ENCODE measurements around the gene TGFBR1.

Gene TGFBR1

DNA sequence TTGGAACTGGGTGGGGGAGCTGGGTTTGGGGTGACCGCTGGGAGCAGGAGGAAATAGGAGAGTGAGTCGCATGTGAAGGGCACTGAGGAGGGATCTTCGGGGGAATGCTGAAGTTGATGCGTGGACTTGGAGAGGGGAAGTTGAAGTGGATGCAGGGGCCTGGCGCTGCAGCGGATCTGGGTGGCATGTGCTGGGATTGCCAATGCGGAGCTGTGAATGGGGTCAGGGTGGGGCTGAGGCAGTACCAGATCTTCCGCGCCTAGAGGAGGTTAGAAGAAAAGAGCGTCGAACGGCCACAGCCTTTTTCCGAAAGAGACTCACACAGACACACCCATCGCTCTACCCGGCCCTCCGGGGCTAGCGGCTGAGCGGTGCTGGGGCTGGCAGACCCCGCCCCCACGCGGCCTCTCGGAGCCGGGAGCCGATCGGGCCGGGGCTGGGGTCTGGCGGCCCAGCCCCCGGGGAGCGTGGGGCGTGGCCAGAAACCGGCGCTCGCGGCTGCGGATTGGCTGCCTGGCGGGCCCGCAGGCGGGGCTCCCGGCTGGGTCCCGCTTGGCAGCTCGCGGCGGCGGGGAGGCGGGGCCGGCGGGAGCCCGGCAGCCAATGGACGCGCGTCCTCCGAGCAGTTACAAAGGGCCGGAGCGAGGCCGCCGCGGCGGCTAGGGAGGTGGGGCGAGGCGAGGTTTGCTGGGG, at the start of gene TGFBR1:
TGFBR1 (plus strand) TSS at position 655 of the 693 bp plus-strand sequence. CDS start 93 bp downstream, outside the sequence.
- no peak for FAIRE-seq

DNA sequence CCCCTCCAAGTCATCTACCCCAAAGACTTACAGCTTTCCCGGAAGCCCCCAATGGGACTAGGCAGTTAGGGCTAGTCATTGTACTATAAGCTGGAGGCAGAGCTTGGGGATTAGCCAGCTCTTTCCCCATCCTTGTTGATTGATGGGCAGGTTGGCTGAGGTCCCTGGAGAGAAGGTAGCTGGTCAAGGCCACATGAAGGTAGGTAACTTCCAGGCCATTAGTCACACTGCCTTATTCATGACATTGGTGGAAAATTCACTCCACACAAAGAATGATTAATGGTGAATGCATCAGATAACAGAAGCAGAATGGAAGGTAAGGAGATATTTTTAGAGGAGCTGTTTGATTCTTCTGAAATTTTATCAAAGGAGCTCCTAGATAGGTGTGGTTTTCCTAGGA, 49.5 kb upstream of the TGFBR1 start:
- no peak for FAIRE-seq

- FAIRE-seq, result no peak
These were observed 48.7 kb upstream of the TGFBR1 start for GRCh38 chr9:99056186-99056585.

DNA sequence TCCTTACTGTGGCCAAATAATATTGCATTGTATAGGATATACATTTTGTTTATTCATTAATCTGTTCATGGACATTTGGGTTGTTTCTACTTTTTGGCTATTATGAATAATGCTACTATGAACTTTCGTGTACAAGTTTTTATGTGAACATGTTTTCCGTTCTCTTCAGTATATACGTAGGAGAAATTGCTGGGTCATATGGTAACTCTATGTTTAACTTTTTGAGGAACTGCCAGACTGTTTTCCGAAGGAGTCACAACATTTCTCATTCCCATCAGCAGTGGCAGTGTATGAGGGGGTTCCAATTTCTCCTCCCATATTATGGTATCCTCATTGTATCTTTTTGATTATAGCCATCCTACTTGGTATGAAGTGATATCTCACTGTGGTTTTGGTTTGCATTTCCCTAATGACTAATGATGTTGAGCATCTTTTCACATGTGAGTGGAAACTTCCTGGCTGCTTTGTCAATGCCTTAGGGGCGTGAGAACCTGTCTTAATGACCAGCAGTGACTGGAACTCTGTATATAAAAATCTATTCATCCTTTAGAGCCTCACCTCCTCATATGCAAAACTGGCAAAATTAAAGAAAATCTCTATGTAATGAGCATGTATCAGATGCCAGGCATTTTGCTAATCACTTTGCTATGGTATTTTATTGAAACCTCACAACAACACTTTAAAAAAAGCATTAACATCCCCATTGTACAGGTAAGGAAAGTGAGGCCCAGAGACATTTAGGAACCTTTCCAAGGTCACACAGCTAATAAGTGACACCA, 47.8 kb upstream of the TGFBR1 start:
- FAIRE-seq, result no peak

DNA sequence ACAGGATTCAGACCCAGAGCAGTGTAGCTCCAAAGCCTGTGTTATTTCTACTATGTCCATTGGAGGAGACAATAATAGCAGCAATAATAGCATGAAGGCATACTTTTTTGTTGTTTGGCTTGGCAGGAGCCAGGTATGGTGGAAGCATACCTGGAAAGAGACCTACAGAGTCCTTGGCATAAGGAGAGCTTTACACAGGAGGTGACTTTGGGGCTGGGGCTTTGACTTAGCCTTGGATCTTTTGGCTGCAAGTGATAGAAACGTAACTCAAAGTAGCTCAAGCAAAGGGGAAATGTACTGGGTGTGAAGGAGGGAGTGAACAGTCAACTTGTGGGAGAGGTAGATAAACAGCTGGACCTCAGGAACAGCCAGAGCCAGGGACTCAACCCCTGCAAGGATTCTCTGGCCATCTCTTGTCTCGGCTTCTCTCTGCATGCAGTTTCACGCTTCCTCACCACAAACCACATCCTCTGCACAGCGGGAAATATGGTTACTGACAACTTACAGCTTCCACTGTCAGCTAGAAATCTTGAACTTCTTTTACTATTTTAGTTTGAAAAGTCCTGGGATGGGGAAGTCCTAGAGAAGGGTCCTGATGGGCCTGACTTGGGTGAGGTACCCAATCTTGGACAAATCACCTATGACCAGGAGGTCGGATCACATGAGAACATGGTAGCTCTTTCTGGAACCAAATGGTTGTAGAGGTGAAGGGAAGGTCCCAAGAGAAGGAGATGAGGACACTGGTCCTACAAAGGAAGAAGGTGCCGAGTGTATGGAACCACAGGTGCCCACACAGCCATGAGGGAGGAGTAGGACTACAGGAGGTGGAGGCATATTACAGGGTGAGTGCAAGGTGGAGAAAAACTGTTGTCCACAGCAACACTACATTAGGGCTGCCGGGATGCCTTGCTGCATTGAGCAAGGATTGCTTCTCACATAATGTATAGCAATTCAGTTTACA, 47.0 kb upstream of the TGFBR1 start:
- no peak for FAIRE-seq

DNA sequence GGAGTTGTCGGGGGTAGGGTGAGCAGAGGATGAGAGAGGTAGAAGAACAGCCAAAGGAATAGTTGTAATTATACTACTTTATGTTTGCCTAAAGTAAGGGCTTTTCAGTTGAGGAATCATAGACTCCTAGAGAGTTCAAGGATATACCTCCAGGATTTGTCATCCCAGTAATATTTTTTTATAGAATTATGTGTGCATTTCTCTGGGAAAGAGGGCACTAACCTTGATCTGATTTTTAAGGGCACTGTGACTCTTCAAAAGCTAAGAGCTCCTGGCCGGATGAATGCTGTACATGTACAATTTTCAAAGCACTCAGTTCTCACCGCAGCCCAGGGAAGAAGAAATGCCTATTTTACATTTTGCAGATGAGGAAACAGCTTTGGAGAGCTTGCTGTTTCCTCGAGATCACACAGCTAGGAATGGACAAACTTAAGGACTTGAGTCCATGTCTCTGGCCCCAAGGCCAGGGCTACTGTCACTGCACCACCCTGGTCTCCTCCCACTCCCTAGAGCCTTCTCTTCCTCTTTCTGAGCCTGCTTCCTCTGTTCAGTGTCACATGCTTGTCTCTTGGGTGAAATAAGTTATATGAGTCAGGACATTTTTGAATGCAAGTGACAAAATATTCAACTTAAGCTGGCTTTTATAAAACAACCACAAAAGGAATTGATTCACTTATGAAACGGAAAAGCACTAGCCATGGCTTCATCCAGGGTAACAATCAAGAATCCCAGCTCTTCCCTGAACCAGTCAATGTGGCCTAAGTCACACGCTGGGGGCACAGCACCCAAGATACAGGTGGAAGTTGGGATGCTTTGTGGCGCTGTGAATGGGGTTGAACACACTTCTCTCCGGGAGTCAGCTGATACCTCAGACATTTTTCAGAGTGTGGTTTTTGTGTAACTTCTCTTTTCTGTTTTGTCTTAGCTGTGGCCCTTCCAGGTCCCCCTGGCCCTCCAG, 45.7 kb upstream of the TGFBR1 start:
- FAIRE-seq, result no peak

GRCh38 chr9:99060621-99061020, 44.3 kb upstream of the TGFBR1 start:
- no peak for FAIRE-seq

DNA sequence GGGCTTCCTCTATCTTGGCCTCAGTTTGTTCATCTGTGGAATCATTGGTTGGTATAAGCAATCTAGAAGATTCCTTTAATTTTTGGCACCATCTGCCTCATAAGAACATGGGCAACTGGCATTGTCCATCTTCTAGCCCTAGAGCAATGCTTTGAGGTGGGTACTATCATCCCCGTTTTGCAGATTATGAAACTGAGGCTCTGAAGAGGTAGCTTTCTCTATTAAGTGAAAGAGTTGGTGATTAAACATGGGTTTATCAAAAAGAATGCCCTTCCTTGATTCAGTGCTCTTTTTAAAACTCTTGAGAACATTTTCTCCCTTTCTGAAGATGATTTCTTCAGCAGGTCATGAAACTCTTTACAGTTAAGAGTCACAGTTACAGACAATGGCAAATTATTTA, 42.4 kb upstream of the TGFBR1 start:
- FAIRE-seq, result no peak

GRCh38 chr9:99063522-99063921, 41.4 kb upstream of the TGFBR1 start:
- FAIRE-seq, result no peak

- FAIRE-seq, result no peak
These were observed 38.3 kb upstream of the TGFBR1 start for GRCh38 chr9:99066571-99066970.

DNA sequence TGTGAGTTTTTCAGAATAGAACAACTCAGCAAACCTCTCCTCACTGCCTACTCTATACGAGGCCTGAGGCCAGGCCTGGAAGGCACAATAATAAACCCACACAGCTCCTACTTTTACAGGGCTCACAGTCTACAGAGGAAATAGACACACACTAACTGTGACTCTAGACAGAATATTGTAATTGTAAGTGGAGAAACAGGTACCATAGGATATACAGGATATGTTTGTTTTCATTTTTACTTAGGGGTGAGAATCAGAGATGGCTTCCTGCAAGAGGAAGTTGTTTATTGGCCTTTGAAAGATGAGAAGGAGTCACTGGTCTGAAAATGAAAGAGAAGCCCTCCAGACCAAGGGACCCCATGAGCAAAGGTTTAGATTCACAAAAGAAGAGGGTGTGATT, 35.8 kb upstream of the TGFBR1 start:
- FAIRE-seq, result no peak

DNA sequence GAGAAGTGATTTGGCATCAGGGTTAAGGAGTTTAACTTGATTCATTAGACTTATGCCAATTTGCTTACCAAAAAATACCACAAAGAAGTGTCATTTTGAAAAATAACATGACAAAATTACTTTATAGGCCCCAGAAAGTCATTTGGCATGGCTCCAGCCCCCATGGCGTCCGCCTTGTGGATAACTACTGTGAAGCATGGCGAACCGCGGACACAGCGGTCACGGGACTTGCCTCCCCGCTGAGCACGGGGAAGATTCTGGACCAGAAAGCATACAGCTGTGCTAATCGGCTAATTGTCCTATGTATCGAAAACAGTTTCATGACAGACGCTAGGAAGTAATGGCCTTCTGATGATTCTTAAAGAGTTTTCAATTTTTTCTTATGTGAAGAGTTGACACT, 35.4 kb upstream of the TGFBR1 start:
- no peak for FAIRE-seq

GRCh38 chr9:99070681-99071080, 34.2 kb upstream of the TGFBR1 start:
- no peak for FAIRE-seq

- FAIRE-seq, result no peak
These were observed 33.4 kb upstream of the TGFBR1 start for GRCh38 chr9:99071313-99072039.

- no peak for FAIRE-seq
These were observed 32.9 kb upstream of the TGFBR1 start for GRCh38 chr9:99072040-99072394.

GRCh38 chr9:99073347-99073746, 31.6 kb upstream of the TGFBR1 start:
- no peak for FAIRE-seq

DNA sequence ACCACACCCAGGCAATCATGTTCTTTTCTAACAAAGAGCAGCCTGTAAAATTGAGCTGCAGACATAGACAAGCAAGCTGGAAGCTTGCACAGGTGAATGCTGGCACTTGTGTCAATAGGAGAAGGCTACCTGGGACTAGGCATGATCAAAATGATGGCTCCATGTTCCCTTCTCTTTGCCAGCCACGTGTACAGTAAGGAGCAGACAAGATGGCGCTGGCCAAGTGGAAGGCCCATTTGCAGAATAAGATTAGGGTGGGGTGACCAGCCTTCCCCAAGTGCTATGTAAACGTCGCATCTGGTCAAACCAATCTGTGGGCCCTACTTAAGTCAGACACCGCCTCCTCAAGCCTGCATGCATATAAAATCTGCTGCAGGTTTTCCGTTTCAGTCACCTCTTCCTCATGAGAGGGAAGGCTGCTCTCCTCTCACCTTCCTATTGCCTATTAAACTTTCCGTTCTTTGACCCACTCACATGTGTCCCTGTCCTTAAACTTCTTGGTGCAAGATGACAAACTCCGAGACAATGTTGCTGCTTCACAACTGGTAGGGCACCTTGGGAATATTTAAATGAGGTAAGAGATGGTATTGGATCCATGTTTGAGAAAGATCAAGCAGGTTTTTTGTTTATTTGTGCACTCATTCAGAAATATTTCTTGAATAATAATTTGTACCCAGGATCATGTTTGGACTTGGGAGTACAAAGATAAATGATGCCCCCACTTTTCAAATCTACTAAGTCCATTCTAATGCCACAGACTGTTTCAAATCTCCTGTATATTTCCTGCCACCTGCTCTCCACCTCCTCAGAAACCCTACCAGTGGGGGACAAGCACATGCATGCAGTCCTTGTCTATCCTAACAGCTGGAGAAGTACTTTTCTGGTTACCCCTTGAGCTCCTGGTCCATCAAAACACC, 30.7 kb upstream of the TGFBR1 start:
- FAIRE-seq, result no peak

DNA sequence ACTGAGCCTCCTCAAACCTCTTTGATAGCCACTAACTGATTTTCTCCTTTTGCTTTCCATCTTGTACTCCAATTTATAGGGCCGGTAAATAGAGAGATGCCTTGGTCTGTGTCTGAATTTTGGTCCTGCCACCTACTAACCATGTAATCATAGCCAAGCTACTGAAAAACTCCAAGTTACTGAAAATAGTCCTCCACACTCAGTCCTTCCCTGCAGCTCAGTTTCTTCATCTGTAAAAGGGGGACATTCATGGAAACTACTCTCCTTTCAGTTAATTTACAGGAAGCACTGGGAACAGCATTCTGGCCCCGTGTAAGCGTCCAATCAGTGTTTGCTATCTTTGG, 30.0 kb upstream of the TGFBR1 start:
- FAIRE-seq, result no peak

- FAIRE-seq, result no peak
These were observed 29.5 kb upstream of the TGFBR1 start for GRCh38 chr9:99075246-99075912.

DNA sequence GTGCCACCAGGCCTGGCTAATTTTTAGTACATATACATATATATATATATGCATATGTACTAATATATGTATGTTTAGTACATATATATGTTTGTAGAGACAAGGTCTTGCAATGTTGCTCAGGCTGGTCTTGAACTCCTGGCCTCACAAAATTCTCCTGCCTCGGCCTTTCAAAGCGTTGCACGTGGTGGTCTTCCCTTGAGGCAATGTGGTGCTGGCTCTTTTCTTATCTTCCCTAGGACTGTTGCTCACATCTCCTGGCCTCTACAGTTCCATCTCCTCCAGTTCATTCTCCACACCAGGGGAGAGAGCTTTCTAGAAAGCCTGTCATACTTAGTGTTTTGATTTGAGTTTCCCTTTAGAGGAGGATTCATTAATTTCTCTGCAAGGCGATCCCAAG, 28.9 kb upstream of the TGFBR1 start:
- no peak for FAIRE-seq

All from islet of Langerhans (tissue), 1 donor.